Hepatocyte (in vitro differentiated cells): ENCODE data around the gene ATP2C2.

Experiments used
- EZH2 ChIP-seq: fragments of 200-600 bp; sonication (generic); IDR thresholded peaks from 2 replicates; pipeline ENCODE4 v1.6.1; 2016; ENCODE audit warnings: antibody characterized with exemption, mild to moderate bottlenecking, borderline replicate concordance
- TF ChIP-seq, protein P1 (sequence below): fragments of 200-600 bp; sonication (generic); IDR thresholded peaks from 2 replicates; pipeline ENCODE4 v1.5.1; 2016; ENCODE audit warnings: antibody characterized with exemption, mild to moderate bottlenecking; ENCODE audit not compliant: poor library complexity

GRCh38 chr16:84478172-84478947 is 110.0 kb downstream of the ATP2C2 start:
- TF ChIP-seq, protein P1, sequence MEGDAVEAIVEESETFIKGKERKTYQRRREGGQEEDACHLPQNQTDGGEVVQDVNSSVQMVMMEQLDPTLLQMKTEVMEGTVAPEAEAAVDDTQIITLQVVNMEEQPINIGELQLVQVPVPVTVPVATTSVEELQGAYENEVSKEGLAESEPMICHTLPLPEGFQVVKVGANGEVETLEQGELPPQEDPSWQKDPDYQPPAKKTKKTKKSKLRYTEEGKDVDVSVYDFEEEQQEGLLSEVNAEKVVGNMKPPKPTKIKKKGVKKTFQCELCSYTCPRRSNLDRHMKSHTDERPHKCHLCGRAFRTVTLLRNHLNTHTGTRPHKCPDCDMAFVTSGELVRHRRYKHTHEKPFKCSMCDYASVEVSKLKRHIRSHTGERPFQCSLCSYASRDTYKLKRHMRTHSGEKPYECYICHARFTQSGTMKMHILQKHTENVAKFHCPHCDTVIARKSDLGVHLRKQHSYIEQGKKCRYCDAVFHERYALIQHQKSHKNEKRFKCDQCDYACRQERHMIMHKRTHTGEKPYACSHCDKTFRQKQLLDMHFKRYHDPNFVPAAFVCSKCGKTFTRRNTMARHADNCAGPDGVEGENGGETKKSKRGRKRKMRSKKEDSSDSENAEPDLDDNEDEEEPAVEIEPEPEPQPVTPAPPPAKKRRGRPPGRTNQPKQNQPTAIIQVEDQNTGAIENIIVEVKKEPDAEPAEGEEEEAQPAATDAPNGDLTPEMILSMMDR: no peak
- TF ChIP-seq EZH2: no peak
